IMR-90 (cell line): Measurements from ENCODE around the gene NXPH4. TPM values are rescaled to one million over a fixed set of nuclear protein-coding genes. Genes with fewer than 3 reads are reported as not detected.

ENCODE experiments used
- ATAC-seq: fragments of 200-7000 bp; cut with Tn5 transposase; 2 replicates; pipeline ENCODE4 v1.9.1; 2020; ENCODE audit warnings: low read depth, mild to moderate bottlenecking, moderate library complexity
- BruUV-seq: library from RNA; stranded (reverse); fragments of 400-500 nt; replicated peaks from 2 replicates; lab custom pipeline; 2021; lab: Mats Ljungman, UMichigan
- CTCF ChIA-PET: fragments of 300-600 bp; formaldehyde crosslinking; extraction: SDS; loops from one replicate; lab custom pipeline; 2021; ENCODE audit warnings: antibody characterized with exemption; lab: Yijun Ruan, JAX
- POLR2A ChIA-PET: fragments of 300-600 bp; sonication (Branson Sonifier 250); formaldehyde crosslinking; loops from one replicate; lab custom pipeline; 2022; ENCODE audit warnings: antibody characterized with exemption; ENCODE audit not compliant: unreplicated experiment; lab: Charles Lee
- DNase-seq: peaks from one replicate; pipeline ENCODE4 v3.0.0; 2013
- H2AFZ ChIP-seq: replicated peaks from 2 replicates; pipeline ENCODE3; 2013; ENCODE audit warnings: low read length, mild to moderate bottlenecking; ENCODE audit not compliant: poor library complexity
- H2AK5ac ChIP-seq: 2 replicates; pipeline ENCODE4 v1.6.1; 2013; ENCODE audit warnings: low read depth, low read length, inconsistent platforms
- H2AK9ac ChIP-seq: replicated peaks from 2 replicates; pipeline ENCODE3; 2013; ENCODE audit warnings: mild to moderate bottlenecking, low read depth, low read length, moderate library complexity; ENCODE audit not compliant: poor library complexity
- H2BK120ac ChIP-seq: 2 replicates; pipeline ENCODE4 v1.6.1; 2013; ENCODE audit warnings: low read depth, low read length, inconsistent platforms
- H2BK15ac ChIP-seq: 3 replicates; pipeline ENCODE4 v1.6.1; 2013; ENCODE audit warnings: low read depth, low read length, inconsistent platforms
- H2BK20ac ChIP-seq: 2 replicates; pipeline ENCODE4 v1.6.1; 2013; ENCODE audit warnings: low read depth, mild to moderate bottlenecking, inconsistent platforms, low read length, moderate library complexity
- H2BK5ac ChIP-seq: 2 replicates; pipeline ENCODE4 v1.6.1; 2013; ENCODE audit warnings: mild to moderate bottlenecking, low read depth, low read length, inconsistent platforms; ENCODE audit not compliant: poor library complexity, severe bottlenecking
- H3K14ac ChIP-seq: replicated peaks from 2 replicates; pipeline ENCODE4 v1.6.1; 2013; ENCODE audit warnings: low read depth, low read length, inconsistent platforms
- H3K18ac ChIP-seq: 2 replicates; pipeline ENCODE4 v1.6.1; 2013; ENCODE audit warnings: low read depth, low read length, control low read depth
- H3K23ac ChIP-seq: 2 replicates; pipeline ENCODE4 v1.6.1; 2013; ENCODE audit warnings: low read depth, low read length, inconsistent platforms
- H3K27ac ChIP-seq: 2 replicates; pipeline ENCODE4 v1.5.1; 2013; ENCODE audit warnings: mild to moderate bottlenecking, control low read depth, low read length; ENCODE audit not compliant: insufficient read depth
- H3K27me3 ChIP-seq: 2 replicates; pipeline ENCODE4 v1.6.1; 2013; ENCODE audit warnings: low read length; ENCODE audit not compliant: control insufficient read depth, insufficient read depth
- H3K36me3 ChIP-seq: 2 replicates; pipeline ENCODE4 v1.6.1; 2013; ENCODE audit warnings: low read length, mixed read lengths; ENCODE audit not compliant: control insufficient read depth, insufficient read depth
- H3K4ac ChIP-seq: 2 replicates; pipeline ENCODE4 v1.6.1; 2013; ENCODE audit warnings: low read depth, low read length, inconsistent platforms
- H3K4me1 ChIP-seq: 2 replicates; pipeline ENCODE4 v1.6.1; 2013; ENCODE audit warnings: low read length, mixed read lengths; ENCODE audit not compliant: control insufficient read depth, insufficient read depth
- H3K4me2 ChIP-seq: 2 replicates; pipeline ENCODE4 v1.6.1; 2013; ENCODE audit warnings: low read depth, mild to moderate bottlenecking, control low read depth, low read length, moderate library complexity
- H3K4me3 ChIP-seq: 2 replicates; pipeline ENCODE4 v1.5.1; 2013; ENCODE audit warnings: low read depth, mild to moderate bottlenecking, control low read depth, low read length, moderate library complexity; ENCODE audit not compliant: insufficient read depth
- H3K56ac ChIP-seq: 2 replicates; pipeline ENCODE4 v1.6.1; 2013; ENCODE audit warnings: low read length, inconsistent platforms; ENCODE audit not compliant: insufficient read depth; ENCODE audit errors: extremely low read depth
- H3K79me1 ChIP-seq, 2 experiments: 2 replicates each; pipeline ENCODE4 v1.6.1; 2013; ENCODE audit warnings: low read length in 2 of 2, inconsistent platforms in 1 of 2, low read depth in 1 of 2
- H3K9ac ChIP-seq: 2 replicates; pipeline ENCODE4 v1.6.1; 2013; ENCODE audit warnings: low read depth, low read length, control low read depth
- H3K9me1 ChIP-seq: 2 replicates; pipeline ENCODE4 v1.6.1; 2013; ENCODE audit warnings: low read length, inconsistent platforms; ENCODE audit not compliant: insufficient read depth
- H3K9me3 ChIP-seq: 2 replicates; pipeline ENCODE4 v1.6.1; 2013; ENCODE audit warnings: low read length; ENCODE audit not compliant: control insufficient read depth, insufficient read depth
- H4K20me1 ChIP-seq: 2 replicates; pipeline ENCODE4 v1.6.1; 2013; ENCODE audit warnings: low read length, inconsistent platforms; ENCODE audit not compliant: insufficient read depth
- H4K5ac ChIP-seq: 2 replicates; pipeline ENCODE4 v1.6.1; 2013; ENCODE audit warnings: mild to moderate bottlenecking, low read depth, low read length, control low read depth
- H4K8ac ChIP-seq, 2 experiments: 2 replicates each; pipeline ENCODE4 v1.6.1; 2013; ENCODE audit warnings: low read depth in 2 of 2, low read length in 2 of 2, control low read depth in 1 of 2, inconsistent platforms in 1 of 2
- H4K91ac ChIP-seq: 2 replicates; pipeline ENCODE4 v1.6.1; 2013; ENCODE audit warnings: low read depth, low read length, inconsistent platforms; ENCODE audit not compliant: insufficient read depth
- BHLHE40 ChIP-seq: fragments of 150-350 bp; IDR thresholded peaks from 2 replicates; pipeline ENCODE4 v1.6.1; 2016; ENCODE audit warnings: mild to moderate bottlenecking, low read depth, low read length
- CEBPB ChIP-seq: IDR thresholded peaks from 2 replicates; pipeline ENCODE4 v1.6.1; 2012; ENCODE audit warnings: low read depth, low read length, improper control_type of control experiment
- ELK1 ChIP-seq: fragments of 150-350 bp; IDR thresholded peaks from 2 replicates; pipeline ENCODE4 v1.6.1; 2016; ENCODE audit warnings: low read depth, mild to moderate bottlenecking, low read length, moderate library complexity, borderline replicate concordance
- RAD21 ChIP-seq: IDR thresholded peaks from 2 replicates; pipeline ENCODE4 v1.6.1; 2012; ENCODE audit warnings: low read length, improper control_type of control experiment
- RFX5 ChIP-seq: IDR thresholded peaks from 2 replicates; pipeline ENCODE4 v1.8.0; 2012; ENCODE audit warnings: low read depth, mild to moderate bottlenecking, low read length, moderate library complexity
- USF2 ChIP-seq: fragments of 150-350 bp; IDR thresholded peaks from 2 replicates; pipeline ENCODE4 v1.6.1; 2017; ENCODE audit warnings: mild to moderate bottlenecking, antibody characterized with exemption, low read length, low read depth
- WGBS, 2 experiments: methylation state at CpG; one replicate each; pipeline versions ENCODE4 v1.1.5 to v1.1.7; 2013; ENCODE audit warnings: missing lambda C conversion rate in 2 of 2; ENCODE audit not compliant: insufficient read length in 1 of 2; ENCODE audit errors: extremely low coverage in 2 of 2; 5-methylcytosine and 5-hydroxymethylcytosine counted together
- dilution Hi-C: fragments of 300-500 bp; cut with HindIII; formaldehyde crosslinking; loops from one replicate; pipeline ENCODE4 v1.14.3; 2018; ENCODE audit warnings: low sequenced_read_pairs; ENCODE audit not compliant: unreplicated experiment
- in situ Hi-C: fragments of 300-500 bp; cut with MboI; formaldehyde crosslinking; loops from 3 replicates; pipeline ENCODE4 v1.14.3; 2019; ENCODE audit warnings: low sequenced_read_pairs, inconsistent platforms, mixed read lengths
- intact Hi-C: fragments of 100-400 bp; cut with micrococcal nuclease; formaldehyde crosslinking; loops from 2 replicates; pipeline ENCODE4 v1.10.0; 2022
- polyA plus RNA-seq, 3 experiments: library from polyadenylated mRNA; depleted of rRNA; stranded (reverse); fragments of >200 nt; gene quantifications; 2 replicates each; pipeline ENCODE4 v1.2.3, GENCODE V29; 2012; ENCODE audit warnings: low replicate concordance in 1 of 3
- total RNA-seq: library from RNA; depleted of rRNA; stranded (reverse); fragments of >200 nt; gene quantifications from 2 replicates; pipeline ENCODE4 v1.2.3, GENCODE V29; 2012

The NXPH4 gene
- total and polyA plus RNA-seq, 2 of the 4 experiments (the other 2 are of a cell fraction): 0.36 to 3.8 TPM

GRCh38 chr12:57270966-57271470 lies 54.4 kb downstream of the NXPH4 start:
- Histone ChIP-seq H2BK120ac (no peak overlapping the region), H2BK20ac (no peak overlapping the region), H3K36me3 (peaks cover 23% of the 10 kb centered on the region), H3K56ac (no peak overlapping the region), H3K4me1 (peaks cover 5% of the 10 kb centered on the region; the same call in 1 of the 2 replicates), H3K4me3 (no peak overlapping the region), H3K9me3 (no peaks in the 10 kb centered on the region), H2BK5ac (no peak overlapping the region), H3K14ac (no peak overlapping the region), H4K91ac (no peak overlapping the region), H3K18ac (no peak overlapping the region), H2AK9ac (no peak overlapping the region), H3K27me3 (no peaks in the 10 kb centered on the region), H3K23ac (no peak overlapping the region), H2BK15ac (no peak overlapping the region), H3K9ac (no peak overlapping the region), H4K8ac (no peak overlapping the region), H4K20me1 (0 out of 2 replicates have a peak, but pooled peaks cover 5% of the 10 kb centered on the region), H3K27ac (no peak overlapping the region), H3K9me1 (peaks cover 4% of the 10 kb centered on the region; the same call in 1 of the 2 replicates), H2AK5ac (no peak overlapping the region), H2AFZ (peak overlapping the region; percentile 17), H4K5ac (no peak overlapping the region), H3K79me1 (0 out of 4 replicates have a peak, but pooled peaks cover 0 to 7% of the 10 kb centered on the region in 2 experiments), H3K4me2 (no peak overlapping the region), H3K4ac (no peak overlapping the region)
- BruUV-seq: no TSS peak
- dilution Hi-C loops: no loop called here
- ChIA-PET POLR2A (interaction anchor here (0.5 kb wide), 1 partner anchor 184 kb away, joined by 13 read pairs; the partner anchor contains the start of gene INHBE), CTCF (interaction anchor here (0.6 kb wide), 1 partner anchor 436 kb away, joined by 7 read pairs; no protein-coding TSS in a partner anchor)
- WGBS, 2 experiments: no CpG with 5 or more reads among the region's 1 CpG
- ATAC-seq (no peak), DNase-seq (no peak)
- in situ Hi-C loops: no loop called here
- intact Hi-C loops: no loop called here
- TF ChIP-seq RAD21 (no peak), BHLHE40 (no peak), ELK1 (no peak), USF2 (no peak), CEBPB (no peak), RFX5 (no peak)
